ENCODE measurements around the gene GDA. TPM values are rescaled to one million over a fixed set of nuclear protein-coding genes. Genes with fewer than 3 reads are reported as not detected.

GDA gene
- total RNA-seq, 1 donor from 2014 or later: 0.30 TPM

DNA sequence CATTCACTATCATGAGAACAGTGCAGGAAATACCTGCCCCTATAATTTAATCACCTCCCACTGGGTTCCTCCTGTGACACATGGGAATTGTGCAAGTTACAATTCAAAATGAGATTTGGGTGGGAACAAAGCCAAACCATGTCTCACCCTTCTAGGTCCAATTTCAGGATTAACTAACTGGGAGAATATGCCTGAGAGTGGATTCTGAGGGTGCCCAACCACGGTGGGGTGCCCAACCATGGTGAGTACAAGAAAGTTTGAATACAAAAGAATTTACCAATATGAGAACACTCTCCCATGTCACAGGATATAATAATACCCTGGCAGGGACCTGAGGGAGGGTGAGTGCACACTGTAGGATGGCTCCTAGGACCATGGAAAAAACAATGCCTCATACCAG is 17.2 kb upstream of the GDA start:
- ATAC-seq (no peak), DNase-seq (no peak)
- intact Hi-C loops (cut with DNase I): no loop called here
- H3K36me3 ChIP-seq: no peaks in the 10 kb centered on the region
- H3K27me3 ChIP-seq (ENCODE audit: low read depth): no peaks in the 10 kb centered on the region
- H3K27ac ChIP-seq: no peak overlapping the region
- TF ChIP-seq, protein P1, sequence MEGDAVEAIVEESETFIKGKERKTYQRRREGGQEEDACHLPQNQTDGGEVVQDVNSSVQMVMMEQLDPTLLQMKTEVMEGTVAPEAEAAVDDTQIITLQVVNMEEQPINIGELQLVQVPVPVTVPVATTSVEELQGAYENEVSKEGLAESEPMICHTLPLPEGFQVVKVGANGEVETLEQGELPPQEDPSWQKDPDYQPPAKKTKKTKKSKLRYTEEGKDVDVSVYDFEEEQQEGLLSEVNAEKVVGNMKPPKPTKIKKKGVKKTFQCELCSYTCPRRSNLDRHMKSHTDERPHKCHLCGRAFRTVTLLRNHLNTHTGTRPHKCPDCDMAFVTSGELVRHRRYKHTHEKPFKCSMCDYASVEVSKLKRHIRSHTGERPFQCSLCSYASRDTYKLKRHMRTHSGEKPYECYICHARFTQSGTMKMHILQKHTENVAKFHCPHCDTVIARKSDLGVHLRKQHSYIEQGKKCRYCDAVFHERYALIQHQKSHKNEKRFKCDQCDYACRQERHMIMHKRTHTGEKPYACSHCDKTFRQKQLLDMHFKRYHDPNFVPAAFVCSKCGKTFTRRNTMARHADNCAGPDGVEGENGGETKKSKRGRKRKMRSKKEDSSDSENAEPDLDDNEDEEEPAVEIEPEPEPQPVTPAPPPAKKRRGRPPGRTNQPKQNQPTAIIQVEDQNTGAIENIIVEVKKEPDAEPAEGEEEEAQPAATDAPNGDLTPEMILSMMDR (IDR thresholded peaks at IDR 0.05): no peak
- no peaks in the 10 kb centered on the region for H3K4me1 ChIP-seq
- no peak overlapping the region for H3K4me3 ChIP-seq
- H3K9me3 ChIP-seq: no peaks in the 10 kb centered on the region

DNA sequence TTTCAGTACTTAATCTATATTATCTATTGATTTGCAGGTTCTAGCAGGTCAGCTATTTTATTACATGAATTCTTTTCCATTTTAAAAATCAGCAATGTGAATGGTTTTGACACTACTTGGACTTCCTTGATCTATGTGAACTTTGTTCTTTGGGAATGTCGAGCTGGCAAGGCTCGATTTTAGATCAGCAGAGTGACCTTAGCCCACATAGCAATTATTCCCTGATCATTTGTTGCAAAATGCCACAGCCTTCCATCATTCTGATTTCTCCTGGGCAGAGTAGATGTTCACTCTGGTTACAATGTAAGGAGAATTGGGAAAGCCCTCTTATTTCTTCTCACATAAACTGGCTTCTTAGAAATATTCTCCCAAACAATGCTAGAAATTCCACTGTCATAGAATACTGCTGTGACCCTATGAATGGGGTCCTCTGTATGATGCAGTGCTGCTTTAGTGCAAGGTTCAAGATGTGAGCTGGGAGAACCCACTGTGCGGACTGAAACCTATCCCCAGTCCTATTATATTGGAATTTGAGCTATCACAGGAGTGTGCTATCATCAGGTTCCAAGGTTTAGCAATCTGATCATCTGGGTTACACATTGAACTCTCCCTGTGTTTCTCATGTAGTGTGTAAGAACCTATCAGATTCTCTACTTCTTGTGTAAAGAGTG is 15.7 kb upstream of the GDA start:
- TF ChIP-seq, protein P1 (IDR thresholded peaks at IDR 0.05): no peak
- Histone ChIP-seq H3K27ac (no peak overlapping the region), H3K4me1 (no peaks in the 10 kb centered on the region), H3K9me3 (no peaks in the 10 kb centered on the region), H3K27me3 (ENCODE audit: low read depth) (no peaks in the 10 kb centered on the region), H3K36me3 (no peaks in the 10 kb centered on the region), H3K4me3 (no peak overlapping the region)
- no peak for ATAC-seq
- DNase-seq: no peak
- intact Hi-C loops (cut with DNase I): no loop called here

DNA sequence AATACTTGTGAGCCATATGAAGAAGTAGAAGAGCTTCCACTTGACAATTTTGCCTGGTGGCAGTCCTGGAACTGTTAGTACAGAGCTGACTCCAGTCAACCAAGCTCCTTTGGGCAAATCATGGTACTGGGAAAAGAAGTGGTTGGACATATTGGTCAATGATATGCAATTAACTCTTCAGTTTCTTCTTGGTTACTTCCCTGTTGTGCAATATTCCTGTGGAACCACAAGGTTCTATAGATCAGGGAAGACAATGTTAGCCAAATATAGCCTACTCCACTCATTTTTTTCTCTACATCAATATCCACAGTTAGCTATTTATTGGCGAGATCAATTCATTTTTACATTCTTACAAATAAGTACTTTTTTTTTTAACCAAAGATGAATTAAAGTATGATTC is 14.4 kb upstream of the GDA start:
- H3K4me3 ChIP-seq: no peak overlapping the region
- DNase-seq: no peak
- intact Hi-C loops (cut with DNase I): no loop called here
- no peaks in the 10 kb centered on the region for H3K36me3 ChIP-seq
- H3K4me1 ChIP-seq: no peaks in the 10 kb centered on the region
- no peaks in the 10 kb centered on the region for H3K9me3 ChIP-seq
- no peak overlapping the region for H3K27ac ChIP-seq
- TF ChIP-seq, protein P1 (IDR thresholded peaks at IDR 0.05): no peak
- H3K27me3 ChIP-seq (ENCODE audit: low read depth): no peaks in the 10 kb centered on the region
- no peak for ATAC-seq

DNA sequence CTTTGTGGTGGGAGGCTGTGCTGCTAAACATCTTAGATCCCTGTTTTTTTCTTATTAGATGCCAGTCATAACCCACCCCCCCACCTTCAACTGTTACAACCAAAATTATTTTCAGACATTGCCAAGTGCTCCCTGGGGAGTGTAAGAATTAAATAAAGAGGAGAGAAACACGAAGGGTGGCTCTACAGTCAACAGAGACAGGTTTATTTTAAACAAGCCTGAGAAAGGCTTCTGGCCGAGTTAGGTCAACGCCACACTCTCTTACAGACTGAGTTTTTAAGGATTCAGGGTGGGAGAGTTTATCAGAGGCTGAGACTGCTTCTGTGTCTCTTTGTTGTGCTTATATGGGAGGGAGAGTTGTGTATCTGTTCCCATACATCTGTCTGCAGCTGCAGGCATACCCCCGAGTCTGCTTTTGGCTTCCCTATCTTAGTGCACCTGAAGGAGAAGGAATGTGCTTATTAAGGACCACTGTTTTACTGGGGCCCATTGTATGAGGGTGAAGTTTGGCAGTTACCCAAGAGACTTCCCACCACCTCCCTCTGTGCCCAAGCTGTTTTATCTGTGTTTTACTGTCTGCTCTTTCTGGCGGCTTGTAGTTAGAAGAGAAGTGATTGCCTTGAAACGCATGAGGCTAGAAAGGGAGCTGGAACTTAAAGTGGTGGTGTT is 11.4 kb upstream of the GDA start:
- H3K36me3 ChIP-seq: no peaks in the 10 kb centered on the region
- ATAC-seq (no peak), DNase-seq (no peak)
- H3K9me3 ChIP-seq: no peaks in the 10 kb centered on the region
- no peaks in the 10 kb centered on the region for H3K27me3 ChIP-seq (ENCODE audit: low read depth)
- no peak overlapping the region for H3K4me3 ChIP-seq
- no peak overlapping the region for H3K27ac ChIP-seq
- intact Hi-C loops (cut with DNase I): no loop called here
- H3K4me1 ChIP-seq: no peaks in the 10 kb centered on the region
- TF ChIP-seq, protein P1 (IDR thresholded peaks at IDR 0.05): no peak

DNA sequence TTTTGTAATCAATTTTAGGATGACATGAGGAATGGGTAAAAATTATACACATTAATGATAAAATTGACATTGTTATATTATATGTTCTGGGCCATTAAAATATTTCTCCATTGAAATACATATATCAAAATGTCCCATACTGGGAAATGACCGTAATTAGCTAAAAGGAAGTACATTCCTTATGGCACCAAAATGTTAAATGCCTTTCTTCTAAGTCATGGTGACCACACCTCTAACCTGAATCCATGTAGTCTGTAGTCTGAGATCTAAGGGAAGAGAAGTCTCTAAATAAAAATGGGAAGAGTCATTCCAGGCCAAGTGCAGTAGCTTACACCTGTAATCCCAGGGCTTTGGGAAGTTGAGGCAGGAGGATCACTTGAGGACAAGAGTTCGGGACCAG is 10.0 kb upstream of the GDA start:
- intact Hi-C loops (cut with DNase I): no loop called here
- no peak for DNase-seq
- ATAC-seq: no peak
- Histone ChIP-seq H3K9me3 (no peaks in the 10 kb centered on the region), H3K36me3 (no peaks in the 10 kb centered on the region), H3K4me1 (no peaks in the 10 kb centered on the region), H3K4me3 (no peak overlapping the region), H3K27me3 (ENCODE audit: low read depth) (no peaks in the 10 kb centered on the region), H3K27ac (no peak overlapping the region)
- TF ChIP-seq, protein P1 (IDR thresholded peaks at IDR 0.05): no peak

All from lower lobe of right lung (tissue), 2 donors.